Liver (tissue), 3 donors: ENCODE results near the gene MEIS1.

ENCODE experiments used
- EGR1 ChIP-seq, 2 donors: IDR thresholded peaks; 2 replicates each; pipeline ENCODE4 v1.6.1; 2016 to 2018; ENCODE audit warnings: antibody characterized with exemption in 2 of 2, low read depth in 2 of 2
- JUND ChIP-seq, 2 donors: IDR thresholded peaks; 2 replicates each; pipeline ENCODE4 v1.6.1; 2016; ENCODE audit warnings: antibody characterized with exemption in 2 of 2
- NR2F2 ChIP-seq: IDR thresholded peaks from 2 replicates; pipeline ENCODE4 v1.6.1; 2016; ENCODE audit warnings: antibody characterized with exemption
- RAD21 ChIP-seq, 2 donors: IDR thresholded peaks; 2 replicates each; pipeline ENCODE4 v1.6.1; 2016; ENCODE audit warnings: antibody characterized with exemption in 2 of 2, mild to moderate bottlenecking in 2 of 2
- RXRA ChIP-seq, 2 donors: IDR thresholded peaks; 2 replicates each; pipeline ENCODE4 v1.6.1; 2017 to 2018; ENCODE audit warnings: antibody characterized with exemption in 2 of 2, mild to moderate bottlenecking in 1 of 2
- SP1 ChIP-seq: IDR thresholded peaks from 2 replicates; pipeline ENCODE4 v1.6.1; 2018; ENCODE audit warnings: antibody characterized with exemption, mild to moderate bottlenecking
- TAF1 ChIP-seq: conservative IDR thresholded peaks from 2 replicates; pipeline ENCODE4 v1.6.1; 2016; ENCODE audit warnings: antibody characterized with exemption, mild to moderate bottlenecking
- YY1 ChIP-seq: IDR thresholded peaks from 2 replicates; pipeline ENCODE4 v1.6.1; 2016; ENCODE audit warnings: antibody characterized with exemption, mild to moderate bottlenecking
- TF ChIP-seq, protein P1 (sequence below): fragments of 150-350 bp; IDR thresholded peaks from 2 replicates; pipeline ENCODE4 v1.5.1; 2017; ENCODE audit warnings: improper control_type of control experiment, low read depth, low read length; ENCODE audit not compliant: missing input control
- TF ChIP-seq, protein P2 (sequence below): IDR thresholded peaks from 2 replicates; pipeline ENCODE4 v1.6.1; 2016; ENCODE audit warnings: antibody characterized with exemption
- TF ChIP-seq, protein P3 (sequence below): IDR thresholded peaks from 2 replicates; pipeline ENCODE4 v1.6.1; 2016; ENCODE audit warnings: antibody characterized with exemption
- TF ChIP-seq, protein P4 (sequence below): IDR thresholded peaks from 2 replicates; pipeline ENCODE4 v1.6.1; 2016; ENCODE audit warnings: antibody characterized with exemption, mild to moderate bottlenecking
- donor health status: healthy.
- donor health status: healthy.

- TF ChIP-seq, protein P1, sequence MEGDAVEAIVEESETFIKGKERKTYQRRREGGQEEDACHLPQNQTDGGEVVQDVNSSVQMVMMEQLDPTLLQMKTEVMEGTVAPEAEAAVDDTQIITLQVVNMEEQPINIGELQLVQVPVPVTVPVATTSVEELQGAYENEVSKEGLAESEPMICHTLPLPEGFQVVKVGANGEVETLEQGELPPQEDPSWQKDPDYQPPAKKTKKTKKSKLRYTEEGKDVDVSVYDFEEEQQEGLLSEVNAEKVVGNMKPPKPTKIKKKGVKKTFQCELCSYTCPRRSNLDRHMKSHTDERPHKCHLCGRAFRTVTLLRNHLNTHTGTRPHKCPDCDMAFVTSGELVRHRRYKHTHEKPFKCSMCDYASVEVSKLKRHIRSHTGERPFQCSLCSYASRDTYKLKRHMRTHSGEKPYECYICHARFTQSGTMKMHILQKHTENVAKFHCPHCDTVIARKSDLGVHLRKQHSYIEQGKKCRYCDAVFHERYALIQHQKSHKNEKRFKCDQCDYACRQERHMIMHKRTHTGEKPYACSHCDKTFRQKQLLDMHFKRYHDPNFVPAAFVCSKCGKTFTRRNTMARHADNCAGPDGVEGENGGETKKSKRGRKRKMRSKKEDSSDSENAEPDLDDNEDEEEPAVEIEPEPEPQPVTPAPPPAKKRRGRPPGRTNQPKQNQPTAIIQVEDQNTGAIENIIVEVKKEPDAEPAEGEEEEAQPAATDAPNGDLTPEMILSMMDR, result no peak
- TF ChIP-seq, protein P2, sequence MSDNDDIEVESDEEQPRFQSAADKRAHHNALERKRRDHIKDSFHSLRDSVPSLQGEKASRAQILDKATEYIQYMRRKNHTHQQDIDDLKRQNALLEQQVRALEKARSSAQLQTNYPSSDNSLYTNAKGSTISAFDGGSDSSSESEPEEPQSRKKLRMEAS, result no peak
- TF ChIP-seq SP1, result no peak
- no peak for TF ChIP-seq TAF1
- TF ChIP-seq, protein P3, sequence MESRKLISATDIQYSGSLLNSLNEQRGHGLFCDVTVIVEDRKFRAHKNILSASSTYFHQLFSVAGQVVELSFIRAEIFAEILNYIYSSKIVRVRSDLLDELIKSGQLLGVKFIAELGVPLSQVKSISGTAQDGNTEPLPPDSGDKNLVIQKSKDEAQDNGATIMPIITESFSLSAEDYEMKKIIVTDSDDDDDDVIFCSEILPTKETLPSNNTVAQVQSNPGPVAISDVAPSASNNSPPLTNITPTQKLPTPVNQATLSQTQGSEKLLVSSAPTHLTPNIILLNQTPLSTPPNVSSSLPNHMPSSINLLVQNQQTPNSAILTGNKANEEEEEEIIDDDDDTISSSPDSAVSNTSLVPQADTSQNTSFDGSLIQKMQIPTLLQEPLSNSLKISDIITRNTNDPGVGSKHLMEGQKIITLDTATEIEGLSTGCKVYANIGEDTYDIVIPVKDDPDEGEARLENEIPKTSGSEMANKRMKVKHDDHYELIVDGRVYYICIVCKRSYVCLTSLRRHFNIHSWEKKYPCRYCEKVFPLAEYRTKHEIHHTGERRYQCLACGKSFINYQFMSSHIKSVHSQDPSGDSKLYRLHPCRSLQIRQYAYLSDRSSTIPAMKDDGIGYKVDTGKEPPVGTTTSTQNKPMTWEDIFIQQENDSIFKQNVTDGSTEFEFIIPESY, result no peak
- no peak for TF ChIP-seq NR2F2
- TF ChIP-seq RXRA (IDR thresholded peaks at IDR 0.05), result no peak
- TF ChIP-seq JUND (IDR thresholded peaks at IDR 0.05), result no peak
- TF ChIP-seq RAD21 (IDR thresholded peaks at IDR 0.05), result no peak
- TF ChIP-seq, protein P4, sequence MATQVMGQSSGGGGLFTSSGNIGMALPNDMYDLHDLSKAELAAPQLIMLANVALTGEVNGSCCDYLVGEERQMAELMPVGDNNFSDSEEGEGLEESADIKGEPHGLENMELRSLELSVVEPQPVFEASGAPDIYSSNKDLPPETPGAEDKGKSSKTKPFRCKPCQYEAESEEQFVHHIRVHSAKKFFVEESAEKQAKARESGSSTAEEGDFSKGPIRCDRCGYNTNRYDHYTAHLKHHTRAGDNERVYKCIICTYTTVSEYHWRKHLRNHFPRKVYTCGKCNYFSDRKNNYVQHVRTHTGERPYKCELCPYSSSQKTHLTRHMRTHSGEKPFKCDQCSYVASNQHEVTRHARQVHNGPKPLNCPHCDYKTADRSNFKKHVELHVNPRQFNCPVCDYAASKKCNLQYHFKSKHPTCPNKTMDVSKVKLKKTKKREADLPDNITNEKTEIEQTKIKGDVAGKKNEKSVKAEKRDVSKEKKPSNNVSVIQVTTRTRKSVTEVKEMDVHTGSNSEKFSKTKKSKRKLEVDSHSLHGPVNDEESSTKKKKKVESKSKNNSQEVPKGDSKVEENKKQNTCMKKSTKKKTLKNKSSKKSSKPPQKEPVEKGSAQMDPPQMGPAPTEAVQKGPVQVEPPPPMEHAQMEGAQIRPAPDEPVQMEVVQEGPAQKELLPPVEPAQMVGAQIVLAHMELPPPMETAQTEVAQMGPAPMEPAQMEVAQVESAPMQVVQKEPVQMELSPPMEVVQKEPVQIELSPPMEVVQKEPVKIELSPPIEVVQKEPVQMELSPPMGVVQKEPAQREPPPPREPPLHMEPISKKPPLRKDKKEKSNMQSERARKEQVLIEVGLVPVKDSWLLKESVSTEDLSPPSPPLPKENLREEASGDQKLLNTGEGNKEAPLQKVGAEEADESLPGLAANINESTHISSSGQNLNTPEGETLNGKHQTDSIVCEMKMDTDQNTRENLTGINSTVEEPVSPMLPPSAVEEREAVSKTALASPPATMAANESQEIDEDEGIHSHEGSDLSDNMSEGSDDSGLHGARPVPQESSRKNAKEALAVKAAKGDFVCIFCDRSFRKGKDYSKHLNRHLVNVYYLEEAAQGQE, result no peak
- no peak for TF ChIP-seq YY1
- no peak for TF ChIP-seq EGR1 (IDR thresholded peaks at IDR 0.05; ENCODE audit: low read depth in 2 of 2)
Measured at GRCh38 chr2:66573821-66574233, 138.9 kb downstream of the MEIS1 start.
